ENCODE results near the gene TRIM8.

TRIM8 gene

GRCh38 chr10:102633848-102634247 is 10.4 kb upstream of the TRIM8 start:
- DNase-seq: no peak

- no peak for DNase-seq
Measured at GRCh38 chr10:102634686-102635085, 9.6 kb upstream of the TRIM8 start.

- DNase-seq: no peak
Measured at GRCh38 chr10:102635377-102635776, 8.9 kb upstream of the TRIM8 start.

- DNase-seq: no peak
Measured at GRCh38 chr10:102639537-102639936, 4.7 kb upstream of the TRIM8 start.

- peak; percentile 38 for DNase-seq
Measured at GRCh38 chr10:102641402-102641801, 2.9 kb upstream of the TRIM8 start.

GRCh38 chr10:102641880-102642735 is 2.2 kb upstream of the TRIM8 start:
- peak; percentile 84 for DNase-seq

- no peak for DNase-seq
Measured at GRCh38 chr10:102642736-102643335, 1.4 kb upstream of the TRIM8 start.

- DNase-seq: no peak
Measured at GRCh38 chr10:102643336-102644065, 778 bp upstream of the TRIM8 start.

GRCh38 chr10:102644646-102645387 is 538 bp downstream of the TRIM8 start:
- DNase-seq: peak; percentile 35

- no peak for DNase-seq
Measured at GRCh38 chr10:102645388-102645740, 1.1 kb downstream of the TRIM8 start.

- peak; percentile 18 for DNase-seq
Measured at GRCh38 chr10:102645741-102646609, 1.7 kb downstream of the TRIM8 start.

- DNase-seq: no peak
Measured at GRCh38 chr10:102646610-102647442, 2.5 kb downstream of the TRIM8 start.

- DNase-seq: no peak
Measured at GRCh38 chr10:102647443-102648268, 3.4 kb downstream of the TRIM8 start.

GRCh38 chr10:102648269-102648888 is 4.1 kb downstream of the TRIM8 start:
- DNase-seq: no peak

- no peak for DNase-seq
Measured at GRCh38 chr10:102648889-102649796, 4.9 kb downstream of the TRIM8 start.

GRCh38 chr10:102649797-102650654 is 5.7 kb downstream of the TRIM8 start:
- no peak for DNase-seq

GRCh38 chr10:102650655-102651454 is 6.6 kb downstream of the TRIM8 start:
- no peak for DNase-seq
